OCI-LY7 (cell line): ENCODE data around the gene VWA5B2. TPM values are rescaled to one million over a fixed set of nuclear protein-coding genes. Genes with fewer than 3 reads are reported as not detected.
A peak's percentile ranks its signal among the peaks of the same experiment; 100 is the strongest.

Source experiments
- BruUV-seq: library from RNA; stranded (reverse); fragments of 400-500 nt; replicated peaks from 2 replicates; lab custom pipeline; 2021; lab: Mats Ljungman, UMichigan
- CTCF ChIA-PET: fragments of 300-600 bp; sonication (Branson Sonifier 250); formaldehyde crosslinking; loops from one replicate; lab custom pipeline; 2022; ENCODE audit warnings: antibody characterized with exemption; ENCODE audit not compliant: unreplicated experiment; lab: Charles Lee
- POLR2A ChIA-PET: fragments of 300-600 bp; sonication (Branson Sonifier 250); formaldehyde crosslinking; loops from one replicate; lab custom pipeline; 2022; ENCODE audit warnings: antibody characterized with exemption; lab: Charles Lee
- DNase-seq: peaks from one replicate; pipeline ENCODE4 v3.0.0-alpha.2; 2015; ENCODE audit warnings: low spot score
- H2AFZ ChIP-seq: fragments of 200-600 bp; sonication (generic), shearing (Covaris generic); 2 replicates; pipeline ENCODE4 v1.6.1; 2014; ENCODE audit warnings: mild to moderate bottlenecking, antibody characterized with exemption, low read length, moderate library complexity
- H3K27ac ChIP-seq: fragments of 200-600 bp; sonication (generic); 2 replicates; pipeline ENCODE4 v1.5.1; 2014; ENCODE audit warnings: mixed run types, low read depth, mild to moderate bottlenecking, moderate library complexity, low read length, inconsistent platforms; ENCODE audit not compliant: poor library complexity, severe bottlenecking
- H3K36me3 ChIP-seq: fragments of 200-600 bp; sonication (generic); 2 replicates; pipeline ENCODE4 v1.6.1; 2014; ENCODE audit warnings: mild to moderate bottlenecking, antibody characterized with exemption, low read length, moderate library complexity, mixed read lengths; ENCODE audit not compliant: insufficient read depth
- H3K4me1 ChIP-seq: fragments of 200-600 bp; sonication (generic); 2 replicates; pipeline ENCODE4 v1.5.1; 2014; ENCODE audit warnings: mild to moderate bottlenecking, low read length; ENCODE audit not compliant: insufficient read depth, poor library complexity, severe bottlenecking
- H3K4me2 ChIP-seq: fragments of 200-600 bp; sonication (generic); 2 replicates; pipeline ENCODE4 v1.6.1; 2014; ENCODE audit warnings: mild to moderate bottlenecking, low read length
- H3K4me3 ChIP-seq: fragments of 200-600 bp; sonication (generic); 2 replicates; pipeline ENCODE4 v1.5.1; 2014; ENCODE audit warnings: mild to moderate bottlenecking, low read depth, low read length; ENCODE audit not compliant: poor library complexity, severe bottlenecking
- H3K79me2 ChIP-seq: fragments of 200-600 bp; sonication (generic); 2 replicates; pipeline ENCODE4 v1.6.1; 2016; ENCODE audit warnings: low read depth, mild to moderate bottlenecking, low read length, moderate library complexity, mixed read lengths; ENCODE audit not compliant: insufficient read depth
- H3K9me2 ChIP-seq: fragments of 200-600 bp; sonication (generic); 2 replicates; pipeline ENCODE4 v1.6.1; 2016; ENCODE audit warnings: mild to moderate bottlenecking, low read length, mixed read lengths; ENCODE audit not compliant: insufficient read depth
- H3K9me3 ChIP-seq: fragments of 200-600 bp; sonication (generic); 2 replicates; pipeline ENCODE4 v1.6.1; 2014; ENCODE audit warnings: mild to moderate bottlenecking, mixed run types, low read length, mixed read lengths
- H4K20me1 ChIP-seq: fragments of 200-600 bp; sonication (generic); 2 replicates; pipeline ENCODE4 v1.6.1; 2014; ENCODE audit warnings: mild to moderate bottlenecking, antibody characterized with exemption, low read length, moderate library complexity, mixed read lengths; ENCODE audit not compliant: insufficient read depth
- EZH2phosphoT487 ChIP-seq: fragments of 200-600 bp; sonication (generic); IDR thresholded peaks from 2 replicates; pipeline ENCODE4 v1.6.1; 2018; ENCODE audit warnings: low read depth, borderline replicate concordance, mild to moderate bottlenecking, mixed run types, antibody characterized with exemption, low read length, moderate library complexity, mixed read lengths
- intact Hi-C: fragments of 100-400 bp; cut with micrococcal nuclease; formaldehyde crosslinking; loops from one replicate; pipeline ENCODE4 v1.10.0; 2022; ENCODE audit not compliant: unreplicated experiment
- total RNA-seq, 2 experiments: library from RNA; depleted of rRNA in 1 of 2; stranded (reverse); fragments of >200 nt in 1 of 2; shearing (Covaris generic) in 1 of 2; gene quantifications; 2 replicates each; pipeline ENCODE4 v1.2.3, GENCODE V29; 2014 to 2022
- TF ChIP-seq, protein P1 (sequence below): fragments of 200-600 bp; sonication (generic); conservative IDR thresholded peaks from 2 replicates; pipeline ENCODE4 v1.5.1; 2014; ENCODE audit warnings: mild to moderate bottlenecking, antibody characterized with exemption, low read length, moderate library complexity, mixed read lengths

Gene VWA5B2
- total RNA-seq, 2 experiments from 2014 or later, result not detected

DNA sequence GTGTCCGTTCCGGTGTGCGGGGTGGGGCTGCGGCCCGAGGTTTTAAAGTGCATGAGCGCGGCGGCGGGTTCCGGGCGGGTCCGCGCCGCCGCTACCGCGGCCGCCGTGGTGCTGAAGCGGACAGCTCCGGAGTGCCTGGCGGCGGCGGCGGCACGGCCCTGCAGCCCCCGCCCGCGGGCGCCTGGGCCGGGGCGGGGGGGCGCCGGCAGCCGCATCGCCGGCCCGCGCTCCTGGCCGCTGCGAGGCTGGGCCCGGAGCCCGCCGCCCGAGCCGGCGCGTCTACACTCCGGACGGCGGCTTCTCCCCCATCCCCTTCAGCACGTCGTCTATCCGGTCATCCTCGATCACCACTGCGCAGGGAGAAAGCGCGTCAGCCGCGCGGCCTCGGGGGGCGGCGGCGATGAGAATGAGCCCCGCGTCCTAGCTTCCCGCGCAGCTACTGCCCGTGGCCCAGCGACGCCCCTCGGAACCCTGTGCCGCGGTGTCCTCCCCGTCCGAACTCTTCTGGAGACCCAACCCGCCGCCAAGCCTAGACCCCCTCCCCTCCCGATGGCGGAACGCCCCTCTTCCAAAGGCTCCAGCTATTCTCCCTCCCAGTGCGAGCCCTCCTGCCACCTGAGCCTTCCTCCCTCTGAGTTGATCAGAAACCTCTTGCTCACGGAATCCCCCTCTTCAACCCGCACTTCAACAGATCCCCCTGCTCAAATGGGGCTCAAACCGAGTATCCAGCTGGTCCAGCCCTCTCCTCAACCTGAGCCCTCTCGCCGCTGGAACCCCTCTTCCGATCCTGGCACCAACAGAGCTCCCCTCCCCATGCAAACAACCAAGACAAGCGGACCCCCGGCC is 30.7 kb downstream of the VWA5B2 start:
- POLR2A ChIA-PET, result interaction anchor here (0.6 kb wide), 1 partner anchor 9 kb away, joined by 3 read pairs; no protein-coding TSS in a partner anchor
- no peak overlapping the region for H3K4me3 ChIP-seq
- BruUV-seq, result no TSS peak

DNA sequence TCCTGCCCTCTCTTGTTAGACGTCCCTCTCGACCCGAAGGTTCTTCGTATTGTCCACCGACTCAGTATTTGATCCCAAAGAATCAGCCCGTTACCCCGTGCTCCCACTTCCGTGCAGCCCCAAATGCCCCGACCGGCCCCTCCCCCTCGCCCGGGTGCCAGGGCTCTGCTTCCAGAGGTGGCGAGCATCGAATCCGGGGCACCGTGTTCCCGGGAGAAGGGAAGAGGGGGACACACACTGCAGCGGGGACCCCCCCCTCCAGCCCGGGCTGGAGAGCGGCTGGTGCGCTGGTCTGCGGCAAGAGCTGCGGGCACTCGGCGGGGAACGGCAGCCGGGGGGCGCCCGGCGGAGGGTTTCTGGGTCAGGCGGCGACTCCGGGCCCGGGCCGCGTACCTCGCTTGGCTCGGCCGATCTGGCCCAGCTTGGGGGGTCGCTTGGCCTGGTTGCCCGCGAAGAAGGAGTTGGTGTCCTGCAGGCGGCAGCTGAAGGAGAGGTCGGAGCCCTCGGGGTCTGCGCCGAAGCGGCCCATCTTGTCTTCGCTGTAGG is 31.4 kb downstream of the VWA5B2 start:
- POLR2A ChIA-PET, result interaction anchor here (0.6 kb wide), 1 partner anchor 9 kb away, joined by 3 read pairs; no protein-coding TSS in a partner anchor
- DNase-seq, result no peak
- 0 out of 2 replicates have a peak, but pooled peaks have one; percentile 46 for TF ChIP-seq EZH2phosphoT487
- TF ChIP-seq, protein P1, sequence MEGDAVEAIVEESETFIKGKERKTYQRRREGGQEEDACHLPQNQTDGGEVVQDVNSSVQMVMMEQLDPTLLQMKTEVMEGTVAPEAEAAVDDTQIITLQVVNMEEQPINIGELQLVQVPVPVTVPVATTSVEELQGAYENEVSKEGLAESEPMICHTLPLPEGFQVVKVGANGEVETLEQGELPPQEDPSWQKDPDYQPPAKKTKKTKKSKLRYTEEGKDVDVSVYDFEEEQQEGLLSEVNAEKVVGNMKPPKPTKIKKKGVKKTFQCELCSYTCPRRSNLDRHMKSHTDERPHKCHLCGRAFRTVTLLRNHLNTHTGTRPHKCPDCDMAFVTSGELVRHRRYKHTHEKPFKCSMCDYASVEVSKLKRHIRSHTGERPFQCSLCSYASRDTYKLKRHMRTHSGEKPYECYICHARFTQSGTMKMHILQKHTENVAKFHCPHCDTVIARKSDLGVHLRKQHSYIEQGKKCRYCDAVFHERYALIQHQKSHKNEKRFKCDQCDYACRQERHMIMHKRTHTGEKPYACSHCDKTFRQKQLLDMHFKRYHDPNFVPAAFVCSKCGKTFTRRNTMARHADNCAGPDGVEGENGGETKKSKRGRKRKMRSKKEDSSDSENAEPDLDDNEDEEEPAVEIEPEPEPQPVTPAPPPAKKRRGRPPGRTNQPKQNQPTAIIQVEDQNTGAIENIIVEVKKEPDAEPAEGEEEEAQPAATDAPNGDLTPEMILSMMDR, result no peak
- Histone ChIP-seq H3K9me3 (no peaks in the 10 kb centered on the region), H3K4me1 (peaks cover 3% of the 10 kb centered on the region), H3K4me2 (peak overlapping the region; percentile 80), H3K9me2 (no peaks in the 10 kb centered on the region), H3K27ac (no peak overlapping the region), H2AFZ (no peak overlapping the region), H3K4me3 (peak overlapping the region; percentile 53), H4K20me1 (no peaks in the 10 kb centered on the region), H3K79me2 (no peaks in the 10 kb centered on the region), H3K36me3 (no peaks in the 10 kb centered on the region)
- intact Hi-C loops, result no loop called here
- no TSS peak for BruUV-seq
- CTCF ChIA-PET, result interaction anchor here (0.6 kb wide), 1 partner anchor 243 kb away, joined by 3 read pairs; no protein-coding TSS in a partner anchor

More for the DNA sequence above, 30.7 kb downstream of the VWA5B2 start:
- Histone ChIP-seq H3K4me2 (peak overlapping the region; percentile 80; the same call in 1 of the 2 replicates), H3K9me3 (no peaks in the 10 kb centered on the region), H3K79me2 (no peaks in the 10 kb centered on the region), H3K4me1 (peaks cover 3% of the 10 kb centered on the region), H3K36me3 (no peaks in the 10 kb centered on the region), H4K20me1 (no peaks in the 10 kb centered on the region), H2AFZ (no peak overlapping the region), H3K9me2 (no peaks in the 10 kb centered on the region), H3K27ac (no peak overlapping the region)
- DNase-seq, result no peak
- CTCF ChIA-PET, result interaction anchor here (0.6 kb wide), 1 partner anchor 242 kb away, joined by 3 read pairs; no protein-coding TSS in a partner anchor
- intact Hi-C loops, result no loop called here
- TF ChIP-seq, protein P1, result no peak
- TF ChIP-seq EZH2phosphoT487, result no peak
